ENCODE data around the gene SRGAP1.

SRGAP1 gene

DNA sequence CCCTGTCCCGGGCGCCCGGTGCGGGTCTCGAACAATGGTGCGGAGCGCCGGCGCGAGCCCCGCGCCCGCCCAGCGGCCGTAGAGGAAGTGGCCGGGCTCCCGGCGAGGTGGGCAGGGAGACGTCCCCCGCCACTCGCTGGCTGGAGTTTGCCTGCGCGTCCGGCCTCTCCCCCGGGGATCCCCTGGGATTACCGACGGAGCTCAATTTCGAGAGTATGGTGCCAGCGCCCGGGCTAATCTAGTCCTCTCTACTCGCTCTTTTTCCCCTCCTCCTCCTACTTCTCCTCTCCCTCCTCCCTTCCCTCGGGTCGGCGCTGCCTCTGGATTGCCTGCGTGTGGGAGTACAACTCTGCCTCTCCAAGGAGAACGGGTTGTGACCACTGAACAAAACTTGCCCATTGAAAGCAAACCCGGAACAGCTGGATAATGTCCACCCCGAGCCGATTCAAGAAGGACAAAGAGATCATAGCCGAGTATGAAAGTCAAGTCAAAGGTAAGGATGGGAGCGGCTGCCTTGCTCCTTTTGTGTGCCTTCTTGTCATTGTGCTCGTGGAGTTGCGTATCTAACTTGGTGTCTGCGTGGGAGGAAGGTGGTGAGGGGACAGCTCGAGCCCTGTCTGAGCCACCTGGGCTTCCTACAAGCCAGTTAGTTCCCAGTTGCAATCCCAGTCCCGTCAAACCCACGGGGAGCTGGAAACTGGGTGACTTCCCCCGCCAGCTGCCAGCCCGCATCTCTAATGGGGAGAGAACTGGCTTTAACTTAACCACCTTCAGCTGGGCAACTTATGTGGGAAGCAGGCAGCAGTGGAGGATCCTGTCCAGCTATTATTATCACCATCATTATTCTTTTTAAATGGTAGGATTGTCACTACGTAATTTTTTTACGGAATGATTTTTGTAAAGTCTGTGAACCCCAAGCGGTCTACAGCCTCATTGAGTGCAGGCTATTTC lies at the start of gene SRGAP1 (continued):
- TF ChIP-seq, protein P1, sequence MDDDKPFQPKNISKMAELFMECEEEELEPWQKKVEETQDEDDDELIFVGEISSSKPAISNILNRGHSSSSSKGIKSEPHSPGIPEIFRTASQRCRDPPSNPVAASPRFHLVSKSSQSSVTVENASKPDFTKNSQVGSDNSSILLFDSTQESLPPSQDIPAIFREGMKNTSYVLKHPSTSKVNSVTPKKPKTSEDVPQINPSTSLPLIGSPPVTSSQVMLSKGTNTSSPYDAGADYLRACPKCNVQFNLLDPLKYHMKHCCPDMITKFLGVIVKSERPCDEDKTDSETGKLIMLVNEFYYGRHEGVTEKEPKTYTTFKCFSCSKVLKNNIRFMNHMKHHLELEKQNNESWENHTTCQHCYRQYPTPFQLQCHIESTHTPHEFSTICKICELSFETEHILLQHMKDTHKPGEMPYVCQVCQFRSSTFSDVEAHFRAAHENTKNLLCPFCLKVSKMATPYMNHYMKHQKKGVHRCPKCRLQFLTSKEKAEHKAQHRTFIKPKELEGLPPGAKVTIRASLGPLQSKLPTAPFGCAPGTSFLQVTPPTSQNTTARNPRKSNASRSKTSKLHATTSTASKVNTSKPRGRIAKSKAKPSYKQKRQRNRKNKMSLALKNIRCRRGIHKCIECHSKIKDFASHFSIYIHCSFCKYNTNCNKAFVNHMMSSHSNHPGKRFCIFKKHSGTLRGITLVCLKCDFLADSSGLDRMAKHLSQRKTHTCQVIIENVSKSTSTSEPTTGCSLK (tag by site-specific recombination; IDR thresholded peaks at IDR 0.05) = no peak
- TF ChIP-seq ZNF626 (tag by site-specific recombination; IDR thresholded peaks at IDR 0.05) (no peak), ZNF366 (tag by site-specific recombination; conservative IDR thresholded peaks at IDR 0.05) (peak; percentile 55), SP2 (tag by site-specific recombination; IDR thresholded peaks at IDR 0.05) (peak; percentile 42), ZNF623 (tag by site-specific recombination; IDR thresholded peaks at IDR 0.05) (no peak), ZNF248 (tag by site-specific recombination; IDR thresholded peaks at IDR 0.05) (no peak), ZNF629 (tag by site-specific recombination; IDR thresholded peaks at IDR 0.05) (no peak), OVOL3 (tag by site-specific recombination; IDR thresholded peaks at IDR 0.05) (no peak), ZNF19 (tag by site-specific recombination; IDR thresholded peaks at IDR 0.05; ENCODE audit: low read depth) (no peak), ZNF530 (tag by site-specific recombination; IDR thresholded peaks at IDR 0.05; ENCODE audit: low read depth) (no peak), IKZF3 (tag by site-specific recombination; IDR thresholded peaks at IDR 0.05) (0 out of 2 replicates have a peak, but pooled peaks have one; percentile 15), ZSCAN30 (tag by site-specific recombination; IDR thresholded peaks at IDR 0.05) (0 out of 2 replicates have a peak, but pooled peaks have one; percentile 55), ZNF24 (tag by site-specific recombination; IDR thresholded peaks at IDR 0.05) (no peak), HOXC10 (CRISPR knock-in tag; IDR thresholded peaks at IDR 0.05) (no peak), ZNF521 (tag by site-specific recombination; IDR thresholded peaks at IDR 0.05) (no peak), ZFP3 (tag by site-specific recombination; IDR thresholded peaks at IDR 0.05; ENCODE audit: low read depth) (no peak), ZNF174 (tag by site-specific recombination; IDR thresholded peaks at IDR 0.05) (no peak), ZNF776 (tag by site-specific recombination; IDR thresholded peaks at IDR 0.05; ENCODE audit: borderline replicate concordance) (no peak), ZNF76 (tag by site-specific recombination; IDR thresholded peaks at IDR 0.05; ENCODE audit: borderline replicate concordance, low read depth) (peak; percentile 35; the same call in 1 of the 2 replicates), ZNF654 (tag by site-specific recombination; IDR thresholded peaks at IDR 0.05; ENCODE audit: low read depth) (peak; percentile 13; the same call in 1 of the 2 replicates)
- TF ChIP-seq, protein P2, sequence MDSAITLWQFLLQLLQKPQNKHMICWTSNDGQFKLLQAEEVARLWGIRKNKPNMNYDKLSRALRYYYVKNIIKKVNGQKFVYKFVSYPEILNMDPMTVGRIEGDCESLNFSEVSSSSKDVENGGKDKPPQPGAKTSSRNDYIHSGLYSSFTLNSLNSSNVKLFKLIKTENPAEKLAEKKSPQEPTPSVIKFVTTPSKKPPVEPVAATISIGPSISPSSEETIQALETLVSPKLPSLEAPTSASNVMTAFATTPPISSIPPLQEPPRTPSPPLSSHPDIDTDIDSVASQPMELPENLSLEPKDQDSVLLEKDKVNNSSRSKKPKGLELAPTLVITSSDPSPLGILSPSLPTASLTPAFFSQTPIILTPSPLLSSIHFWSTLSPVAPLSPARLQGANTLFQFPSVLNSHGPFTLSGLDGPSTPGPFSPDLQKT (IDR thresholded peaks at IDR 0.05; ENCODE audit: borderline replicate concordance, low read depth, low read length) = no peak
- TF ChIP-seq, protein P3, sequence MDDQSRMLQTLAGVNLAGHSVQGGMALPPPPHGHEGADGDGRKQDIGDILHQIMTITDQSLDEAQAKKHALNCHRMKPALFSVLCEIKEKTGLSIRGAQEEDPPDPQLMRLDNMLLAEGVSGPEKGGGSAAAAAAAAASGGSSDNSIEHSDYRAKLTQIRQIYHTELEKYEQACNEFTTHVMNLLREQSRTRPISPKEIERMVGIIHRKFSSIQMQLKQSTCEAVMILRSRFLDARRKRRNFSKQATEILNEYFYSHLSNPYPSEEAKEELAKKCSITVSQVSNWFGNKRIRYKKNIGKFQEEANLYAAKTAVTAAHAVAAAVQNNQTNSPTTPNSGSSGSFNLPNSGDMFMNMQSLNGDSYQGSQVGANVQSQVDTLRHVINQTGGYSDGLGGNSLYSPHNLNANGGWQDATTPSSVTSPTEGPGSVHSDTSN (CRISPR knock-in tag; IDR thresholded peaks at IDR 0.05) = no peak
- TF ChIP-seq, protein P4, sequence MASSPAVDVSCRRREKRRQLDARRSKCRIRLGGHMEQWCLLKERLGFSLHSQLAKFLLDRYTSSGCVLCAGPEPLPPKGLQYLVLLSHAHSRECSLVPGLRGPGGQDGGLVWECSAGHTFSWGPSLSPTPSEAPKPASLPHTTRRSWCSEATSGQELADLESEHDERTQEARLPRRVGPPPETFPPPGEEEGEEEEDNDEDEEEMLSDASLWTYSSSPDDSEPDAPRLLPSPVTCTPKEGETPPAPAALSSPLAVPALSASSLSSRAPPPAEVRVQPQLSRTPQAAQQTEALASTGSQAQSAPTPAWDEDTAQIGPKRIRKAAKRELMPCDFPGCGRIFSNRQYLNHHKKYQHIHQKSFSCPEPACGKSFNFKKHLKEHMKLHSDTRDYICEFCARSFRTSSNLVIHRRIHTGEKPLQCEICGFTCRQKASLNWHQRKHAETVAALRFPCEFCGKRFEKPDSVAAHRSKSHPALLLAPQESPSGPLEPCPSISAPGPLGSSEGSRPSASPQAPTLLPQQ (tag by site-specific recombination; IDR thresholded peaks at IDR 0.05) = no peak
- TF ChIP-seq, protein P5, sequence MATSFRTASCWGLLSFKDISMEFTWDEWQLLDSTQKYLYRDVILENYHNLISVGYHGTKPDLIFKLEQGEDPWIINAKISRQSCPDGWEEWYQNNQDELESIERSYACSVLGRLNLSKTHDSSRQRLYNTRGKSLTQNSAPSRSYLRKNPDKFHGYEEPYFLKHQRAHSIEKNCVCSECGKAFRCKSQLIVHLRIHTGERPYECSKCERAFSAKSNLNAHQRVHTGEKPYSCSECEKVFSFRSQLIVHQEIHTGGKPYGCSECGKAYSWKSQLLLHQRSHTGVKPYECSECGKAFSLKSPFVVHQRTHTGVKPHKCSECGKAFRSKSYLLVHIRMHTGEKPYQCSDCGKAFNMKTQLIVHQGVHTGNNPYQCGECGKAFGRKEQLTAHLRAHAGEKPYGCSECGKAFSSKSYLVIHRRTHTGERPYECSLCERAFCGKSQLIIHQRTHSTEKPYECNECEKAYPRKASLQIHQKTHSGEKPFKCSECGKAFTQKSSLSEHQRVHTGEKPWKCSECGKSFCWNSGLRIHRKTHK (tag by site-specific recombination; IDR thresholded peaks at IDR 0.05) = peak; percentile 80; the same call in 1 of the 2 replicates
